CD4-positive, alpha-beta T cell treated with Interleukin-1 beta for 1 hour (primary cell): ENCODE data around the gene ZNF253.
A peak's percentile ranks its signal among the peaks of the same experiment; 100 is the strongest.
"Not testable (repeated sequence)": the region's sequence is repeated elsewhere in the genome, so short reads cannot be mapped to it uniquely, and the experiment has no call there.

ENCODE experiments used
- DNase-seq, 2 donors: peaks; one replicate each; pipeline ENCODE4 v3.0.0-alpha.2; 2020 to 2022

Gene ZNF253

DNA sequence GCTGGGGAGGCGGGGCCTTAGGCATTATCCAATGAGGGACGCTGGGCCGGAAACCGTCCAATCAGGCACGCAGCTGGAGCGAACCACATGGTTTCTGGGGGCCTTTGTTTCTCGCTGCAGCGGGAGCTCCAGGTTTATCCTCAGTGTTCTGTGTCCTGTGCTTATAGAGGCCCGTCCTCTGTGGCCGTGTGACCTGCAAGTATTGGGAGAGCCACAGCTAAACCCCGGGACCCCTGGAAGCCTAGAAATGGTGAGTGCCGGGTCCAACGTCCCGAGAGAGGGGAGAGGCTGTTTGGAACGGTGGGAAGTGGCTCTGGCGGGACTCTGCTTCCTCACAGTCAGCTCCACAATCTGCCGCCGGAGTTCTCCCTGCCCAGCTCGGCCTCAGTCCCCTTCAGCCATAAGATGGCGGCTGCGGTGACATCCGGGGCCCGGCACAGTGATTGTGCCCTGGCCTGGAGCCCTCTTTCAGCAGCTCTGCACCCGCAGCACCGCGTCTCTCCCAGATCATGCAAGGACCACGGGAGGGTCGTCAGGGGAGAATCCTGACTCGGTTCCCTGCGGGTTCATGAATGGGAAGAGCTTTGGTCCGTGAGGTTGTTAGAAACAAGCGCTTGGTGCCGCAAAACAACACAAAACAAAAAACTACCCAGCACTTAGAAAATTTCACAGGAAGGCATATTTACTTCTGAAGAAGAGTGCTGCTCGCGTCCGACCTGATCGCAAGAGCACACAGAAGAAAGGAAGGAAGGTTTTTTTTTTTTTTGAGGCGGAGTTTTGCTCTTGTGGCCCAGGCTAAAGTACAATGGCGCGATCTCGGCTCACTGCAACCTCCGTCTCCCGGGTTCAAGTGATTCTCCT is at the start of gene ZNF253:
ZNF253 (plus strand) TSS at position 133 of the 861 bp plus-strand sequence; CDS start at position 248, 115 bp downstream.
- DNase-seq, result peak; percentile 93 to 94

DNA sequence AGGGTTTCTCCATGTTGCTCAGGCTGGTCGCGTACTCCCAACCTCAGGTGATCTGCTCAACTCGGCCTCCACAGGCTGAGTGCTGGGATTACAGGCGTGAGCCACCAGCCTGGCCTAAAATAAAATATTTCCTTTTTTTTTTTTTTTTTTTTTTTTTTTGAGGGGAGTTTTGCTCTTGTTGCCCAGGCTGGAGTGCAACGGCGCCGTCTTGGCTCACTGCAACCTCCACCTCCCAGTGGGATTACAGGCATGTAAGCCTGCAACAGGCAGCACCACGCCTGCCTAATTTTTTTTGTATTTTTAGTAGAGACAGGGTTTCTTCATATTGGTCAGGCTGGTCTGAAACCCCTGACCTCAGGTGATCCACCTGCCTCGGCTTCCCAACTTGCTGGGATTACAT is 49.0 kb upstream of the ZNF253 start:
- no peak for DNase-seq

DNA sequence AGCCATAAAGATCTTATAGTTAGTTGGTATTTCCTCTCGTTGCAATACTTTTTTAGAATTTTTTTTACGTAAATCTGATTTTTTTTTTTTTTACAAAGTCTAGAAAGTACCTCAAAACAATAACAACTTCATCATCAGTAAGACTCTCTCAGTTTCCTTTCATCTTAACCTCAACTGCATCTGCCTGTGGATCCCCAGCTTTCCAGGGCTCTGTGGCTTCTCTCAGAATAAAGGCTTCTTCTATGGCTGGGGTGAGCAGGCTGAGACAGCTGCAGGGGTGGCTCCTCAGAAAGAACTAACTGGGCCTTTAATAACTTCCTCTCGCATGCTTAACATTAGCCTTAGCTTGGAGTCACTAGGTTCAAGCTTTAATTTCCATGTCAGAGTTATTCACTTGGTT is 48.3 kb upstream of the ZNF253 start:
- peak; percentile 72 to 74 for DNase-seq

DNA sequence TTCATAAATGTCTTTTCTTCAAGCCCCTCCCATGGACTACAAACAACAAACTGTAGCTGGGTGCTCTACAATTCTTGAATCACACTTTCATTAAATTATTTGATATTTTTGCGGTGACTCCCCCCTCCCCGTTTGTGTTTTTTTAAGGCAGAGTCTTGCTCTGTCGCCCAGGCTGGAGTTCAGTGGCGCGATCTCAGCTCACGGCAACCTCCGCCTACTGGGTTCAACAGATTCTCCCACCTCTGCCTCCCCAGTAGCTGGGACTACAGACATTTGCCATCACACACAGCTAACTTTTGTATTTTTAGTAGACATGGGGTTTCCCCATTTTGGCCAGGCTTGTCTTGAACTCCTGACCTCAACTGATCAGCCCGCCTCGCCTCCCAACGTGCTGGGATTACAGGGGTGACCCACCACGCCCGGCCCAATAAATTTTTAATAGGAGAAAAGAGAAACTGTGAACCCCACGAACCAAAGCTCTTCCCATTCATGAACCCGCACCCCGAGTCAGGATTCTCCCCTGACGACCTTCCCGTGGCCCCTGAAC is 44.8 kb upstream of the ZNF253 start:
- peak; percentile 42 to 53 for DNase-seq

DNA sequence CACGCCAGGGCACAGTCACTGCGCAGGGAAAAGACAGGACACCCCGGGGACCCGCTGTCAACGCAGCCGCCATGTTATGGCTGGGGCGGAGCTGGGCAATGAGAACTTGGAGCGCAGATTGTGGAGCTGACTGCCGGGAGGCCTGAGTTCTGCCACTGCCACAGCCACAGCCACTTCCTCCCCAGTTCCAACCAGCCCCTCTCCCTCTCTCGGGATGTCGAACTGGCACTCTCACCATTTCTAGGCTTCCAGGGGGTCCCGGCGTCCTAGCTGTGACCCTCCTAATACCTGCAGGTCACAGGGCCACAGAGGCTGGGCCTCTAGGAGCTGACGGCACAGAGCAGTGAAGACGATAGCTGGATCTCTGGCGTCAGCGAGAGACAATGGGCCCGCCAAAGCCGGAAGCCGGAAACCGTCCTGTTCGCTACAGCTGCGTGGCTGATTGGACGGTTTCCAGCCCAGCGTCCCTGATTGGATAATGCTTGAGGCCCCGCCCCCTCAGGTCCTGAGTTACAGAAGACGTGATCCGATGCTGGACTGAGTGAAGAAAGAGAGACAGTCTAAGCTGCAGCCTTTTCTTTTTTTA is 44.2 kb upstream of the ZNF253 start, which contains the start of gene ZNF506:
ZNF506 (minus strand) TSS at position 385 of the 586 bp plus-strand sequence; CDS start at position 238, 147 bp downstream.
- peak; percentile 97 for DNase-seq

DNA sequence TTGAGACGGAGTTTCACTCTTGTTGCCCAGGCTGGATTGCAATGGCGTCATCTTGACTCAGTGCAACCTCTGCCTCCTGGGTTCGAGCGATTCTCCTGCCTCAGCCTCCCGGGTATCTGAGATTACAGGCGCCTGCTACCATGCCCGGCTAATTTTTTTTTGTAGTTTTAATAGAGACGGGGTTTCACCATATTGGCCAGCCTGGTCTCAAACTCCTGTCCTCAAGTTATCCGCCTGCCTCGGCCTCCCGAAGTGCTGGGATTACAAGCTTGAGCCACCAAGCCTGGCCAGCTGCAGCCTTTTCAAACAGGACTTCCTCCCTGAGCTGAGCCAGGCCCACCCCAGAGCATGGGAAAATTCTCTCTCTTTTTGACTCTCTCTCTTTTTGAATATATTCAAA is 43.7 kb upstream of the ZNF253 start:
- DNase-seq, result not testable (repeated sequence)

DNA sequence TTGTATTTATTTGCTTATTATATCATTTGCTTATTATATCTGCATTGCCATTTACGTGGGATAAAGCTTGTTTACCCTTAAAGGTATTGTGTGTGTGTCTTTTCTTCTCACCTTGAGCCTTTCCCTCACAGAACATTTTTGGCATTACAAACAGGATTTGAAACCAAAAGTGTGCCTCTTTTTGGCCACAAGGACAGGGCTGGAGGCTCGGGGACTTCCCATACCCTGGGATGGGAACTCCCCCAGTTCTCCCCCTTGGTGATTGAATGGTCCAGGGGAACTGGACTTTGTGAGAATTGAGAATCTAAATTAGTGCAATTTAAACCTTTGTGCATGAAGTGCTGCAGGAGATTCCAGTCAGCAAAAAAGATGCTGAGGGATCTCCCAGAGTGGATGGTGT is 41.8 kb upstream of the ZNF253 start:
- DNase-seq, result no peak

DNA sequence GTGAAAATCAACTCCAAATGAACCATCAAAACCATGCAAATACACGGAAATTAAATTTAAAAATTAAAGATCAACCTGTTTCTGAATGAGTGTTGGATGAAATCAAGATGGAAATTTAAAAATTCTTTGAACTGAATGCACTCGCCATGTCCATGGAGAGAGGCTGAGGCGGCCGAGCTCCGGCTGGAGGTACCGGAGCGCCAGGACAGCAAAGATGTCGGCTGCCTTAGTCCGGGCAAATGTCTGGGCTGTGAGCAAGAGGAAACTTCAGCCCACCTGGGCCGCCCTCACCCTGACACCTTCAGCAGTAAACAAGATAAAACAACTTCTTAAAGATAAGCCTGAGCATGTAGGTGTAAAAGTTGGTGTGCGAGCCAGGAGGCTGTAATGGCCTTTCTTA is 38.8 kb upstream of the ZNF253 start:
- DNase-seq, result no peak

DNA sequence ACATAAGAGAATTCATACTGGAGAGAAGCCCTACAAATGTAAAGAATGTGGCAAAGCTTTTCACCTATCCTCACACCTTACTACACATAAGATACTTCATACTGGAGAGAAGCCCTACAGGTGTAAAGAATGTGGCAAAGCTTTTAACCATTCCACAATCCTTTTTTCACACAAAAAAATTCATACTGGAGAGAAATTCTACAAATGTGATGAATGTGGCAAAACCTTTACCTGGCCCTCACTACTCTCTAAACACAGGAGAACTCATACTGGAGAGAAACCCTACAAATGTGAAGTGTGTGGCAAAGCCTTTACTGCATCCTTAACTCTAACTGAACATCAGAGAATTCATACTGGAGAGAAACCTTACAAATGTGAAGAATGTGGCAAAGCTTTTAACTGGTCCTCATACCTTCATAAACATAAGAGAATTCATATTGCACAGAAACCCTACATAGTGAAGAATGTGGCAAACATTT is 30.1 kb upstream of the ZNF253 start:
- DNase-seq, result no peak

DNA sequence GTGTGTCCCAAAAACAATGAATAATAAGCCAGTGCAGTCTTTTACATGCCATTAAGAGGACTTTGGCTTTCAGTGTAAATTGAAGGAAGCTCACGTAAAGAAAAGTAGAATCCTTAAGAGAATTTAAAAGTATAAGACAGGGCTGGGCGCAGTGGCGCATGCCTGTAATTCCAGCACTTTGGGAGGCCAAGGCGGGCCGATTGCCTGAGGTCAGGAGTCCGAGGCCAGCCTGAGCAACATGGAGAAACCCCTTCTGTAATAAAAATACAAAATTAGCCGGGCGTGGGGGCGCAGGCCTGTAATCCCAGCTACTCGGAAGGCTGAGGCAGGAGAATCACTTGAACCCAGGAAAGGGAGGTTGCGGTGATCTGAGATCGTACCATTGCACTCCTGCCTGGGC is 17.9 kb upstream of the ZNF253 start:
- DNase-seq, result no peak

DNA sequence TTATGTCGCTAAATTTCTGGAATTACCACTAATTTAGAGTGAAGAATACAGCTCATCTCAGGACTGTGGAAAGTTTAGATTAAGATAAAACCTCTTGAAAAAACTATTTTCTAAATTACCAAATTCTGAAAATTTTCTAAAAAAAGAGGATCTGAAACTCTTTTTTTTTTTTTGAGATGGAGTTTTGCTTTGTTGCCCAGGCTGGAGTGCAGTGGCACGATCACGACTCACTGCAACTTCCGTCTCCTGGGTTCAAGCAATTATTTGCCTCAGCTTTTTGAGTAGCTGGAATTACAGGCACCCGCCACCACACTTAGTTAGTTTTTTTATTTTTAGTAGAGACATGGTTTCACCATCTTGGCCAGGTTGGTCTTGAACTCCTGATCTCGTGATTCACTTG is 16.6 kb upstream of the ZNF253 start:
- no peak for DNase-seq

DNA sequence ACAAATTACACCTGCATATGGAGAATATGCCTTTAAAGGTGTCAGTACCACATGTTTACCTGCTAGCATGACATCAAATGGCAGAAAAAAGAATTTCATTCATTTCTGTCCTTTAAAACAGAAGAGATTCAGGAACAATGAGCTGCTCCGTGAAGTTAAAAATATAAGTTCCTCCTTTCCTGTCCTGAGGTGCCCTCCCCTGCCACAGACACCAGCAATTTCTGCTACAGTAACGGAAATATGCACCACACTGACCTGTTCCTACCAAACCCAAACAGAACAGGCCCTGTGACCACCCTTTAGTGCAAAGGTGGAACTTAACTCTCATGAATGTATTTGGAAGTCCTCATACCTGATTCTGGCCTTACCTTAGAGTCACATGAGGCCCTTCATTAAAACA is 13.9 kb upstream of the ZNF253 start:
- not testable (repeated sequence) for DNase-seq

DNA sequence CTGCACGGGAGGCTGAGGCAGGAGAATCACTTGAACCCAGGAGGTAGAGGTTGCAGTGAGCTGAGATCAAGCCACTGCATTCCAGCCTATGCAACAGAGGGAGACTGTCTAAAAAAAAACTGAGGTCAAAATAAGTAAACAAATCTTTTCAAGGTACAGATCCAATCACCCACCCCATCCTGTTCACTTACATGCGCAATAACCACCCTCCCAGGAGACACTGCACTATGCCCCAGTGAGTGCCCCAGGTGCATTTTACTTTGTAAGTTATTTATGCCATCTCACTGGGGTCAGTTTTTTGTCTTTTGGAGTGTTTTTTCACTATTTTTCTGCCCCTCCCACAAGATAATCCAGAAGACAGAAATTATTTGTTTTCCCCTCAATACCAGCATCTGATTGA is 6.9 kb upstream of the ZNF253 start:
- no peak for DNase-seq

DNA sequence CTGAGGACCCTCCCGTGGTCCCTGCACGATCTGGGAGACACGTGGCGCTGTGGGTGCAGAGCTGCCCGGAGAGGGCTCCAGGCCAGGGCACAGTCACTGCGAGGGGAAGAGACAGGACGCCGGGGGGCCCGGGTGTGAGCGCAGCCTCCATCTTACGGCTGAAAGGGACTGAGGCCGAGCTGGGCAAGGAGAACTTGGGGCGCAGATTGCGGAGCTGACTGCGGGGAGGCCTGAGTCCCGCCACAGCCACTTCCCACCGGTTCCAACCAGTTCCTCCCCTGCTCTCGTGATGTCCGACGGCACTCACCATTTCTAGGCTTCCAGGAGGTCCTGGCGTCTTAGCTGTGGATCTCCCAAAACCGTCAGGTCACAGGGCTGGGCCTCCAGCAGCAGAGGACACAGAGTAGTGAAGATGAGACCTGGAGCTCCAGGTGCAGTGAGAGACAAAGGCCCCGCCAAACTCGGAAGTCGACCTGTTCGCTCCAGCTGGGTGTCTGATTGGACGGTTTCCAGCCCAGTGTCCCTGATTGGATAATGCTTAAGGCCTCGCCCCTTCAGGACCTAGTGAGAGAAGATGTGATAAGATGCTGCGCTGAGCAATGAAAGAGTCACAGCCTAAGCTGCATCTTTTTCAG is 4.8 kb upstream of the ZNF253 start:
- peak; percentile 65 to 80 for DNase-seq

DNA sequence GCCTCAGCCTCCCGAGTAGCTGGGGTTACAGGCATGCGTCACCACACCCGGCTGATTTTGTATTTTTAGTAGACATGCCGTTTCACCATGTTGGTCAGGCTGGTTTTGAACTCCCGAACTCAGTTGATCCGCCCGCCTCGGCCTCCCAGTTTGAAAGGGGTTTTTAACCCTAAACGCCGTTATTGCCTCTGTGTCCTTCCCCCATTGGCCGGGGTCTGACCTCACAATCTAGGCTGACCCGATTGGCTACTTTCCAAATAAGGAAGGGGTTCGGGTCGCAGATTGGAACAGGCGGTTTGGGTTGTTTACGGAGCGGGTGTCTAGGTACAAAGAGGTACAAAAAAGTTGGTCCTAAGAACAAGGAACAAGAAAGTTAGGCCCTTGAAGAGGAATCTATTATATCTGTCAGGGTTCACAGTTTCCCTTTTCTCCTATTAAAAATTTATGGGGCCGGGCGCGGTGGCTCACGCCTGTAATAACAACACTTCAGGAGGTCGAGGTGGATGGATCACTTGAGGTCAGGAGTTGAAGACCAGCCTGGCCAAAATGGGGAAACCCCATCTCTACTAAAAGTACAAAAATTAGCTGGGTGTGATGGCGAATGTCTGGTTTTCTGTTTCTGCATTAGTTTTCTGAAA is 1.0 kb downstream of the ZNF253 start:
- peak; percentile 71 to 76 for DNase-seq

DNA sequence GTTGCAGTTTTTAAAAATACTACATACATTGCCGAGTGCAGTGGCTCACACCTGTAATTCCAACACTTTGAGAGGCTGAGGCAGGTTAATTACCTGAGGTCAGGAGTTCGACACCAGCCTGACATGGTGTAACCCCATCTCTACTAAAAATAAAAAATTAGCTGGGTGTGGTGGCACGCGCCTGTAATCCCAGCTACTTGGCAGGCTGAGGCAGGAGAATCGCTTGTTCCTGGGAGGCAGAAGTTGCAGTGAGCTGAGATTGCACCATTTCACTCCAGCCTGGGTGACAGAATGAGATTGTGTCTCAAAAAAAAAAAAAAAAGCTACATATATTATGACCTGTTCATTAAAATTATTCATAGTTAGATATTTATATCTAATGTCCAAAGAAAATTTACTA is 4.4 kb downstream of the ZNF253 start:
- not testable (repeated sequence) for DNase-seq

DNA sequence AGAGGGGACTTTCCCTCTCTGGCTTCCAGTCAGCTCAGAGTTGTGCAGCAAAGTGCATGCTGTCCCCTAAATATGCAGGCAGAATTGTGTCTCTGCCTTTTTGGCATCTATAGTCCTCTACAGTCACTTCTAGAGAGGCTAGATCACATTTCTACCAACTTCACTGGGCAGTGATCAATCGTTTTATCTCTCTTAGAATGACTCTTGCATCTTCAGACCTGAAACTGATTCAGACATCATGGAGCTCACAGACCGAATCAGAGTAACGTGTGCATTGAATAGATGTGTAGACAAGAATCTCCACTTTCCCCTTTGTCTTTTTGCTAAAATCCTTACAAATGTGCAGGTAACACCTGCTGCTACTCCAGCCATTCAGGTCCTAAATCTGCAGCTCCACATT is 6.2 kb downstream of the ZNF253 start:
- DNase-seq, result no peak

DNA sequence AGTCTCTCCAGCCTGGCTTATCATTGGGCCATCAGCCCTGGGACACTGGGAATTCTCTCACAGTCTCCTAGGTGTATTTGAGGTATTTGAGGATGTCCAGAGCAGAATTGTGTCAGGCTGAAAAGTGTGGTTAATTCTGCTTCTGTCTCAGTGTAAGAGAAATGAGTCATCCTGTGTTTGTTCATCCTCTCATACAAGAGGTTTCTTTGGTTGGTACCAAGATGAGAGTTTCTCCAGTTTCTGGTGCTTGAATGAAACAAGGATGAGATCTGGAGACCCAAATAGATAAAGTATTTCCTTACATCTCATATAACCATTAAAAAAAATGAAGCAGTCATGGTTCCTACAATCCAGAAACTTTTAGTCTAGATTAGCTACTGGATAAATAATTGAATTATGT is 7.7 kb downstream of the ZNF253 start:
- no peak for DNase-seq

DNA sequence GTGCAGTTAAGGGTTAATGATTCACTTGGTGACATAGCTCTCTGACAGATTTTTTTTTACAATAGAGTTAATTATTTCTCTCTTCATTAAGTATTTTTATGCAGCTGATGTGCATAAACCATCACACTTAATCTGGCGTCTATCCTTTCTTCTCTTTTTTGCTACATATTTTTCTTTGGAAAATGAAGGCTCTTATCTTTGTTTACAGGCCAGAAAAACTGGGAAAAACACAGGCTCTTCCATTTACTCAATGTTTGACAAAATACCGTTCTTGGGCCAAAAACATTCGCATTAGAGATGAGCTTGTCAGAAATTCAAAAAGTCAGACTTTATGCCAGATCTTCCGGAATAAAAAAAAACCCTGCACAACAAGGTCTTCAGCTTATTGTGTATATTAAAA is 12.0 kb downstream of the ZNF253 start:
- DNase-seq, result no peak

DNA sequence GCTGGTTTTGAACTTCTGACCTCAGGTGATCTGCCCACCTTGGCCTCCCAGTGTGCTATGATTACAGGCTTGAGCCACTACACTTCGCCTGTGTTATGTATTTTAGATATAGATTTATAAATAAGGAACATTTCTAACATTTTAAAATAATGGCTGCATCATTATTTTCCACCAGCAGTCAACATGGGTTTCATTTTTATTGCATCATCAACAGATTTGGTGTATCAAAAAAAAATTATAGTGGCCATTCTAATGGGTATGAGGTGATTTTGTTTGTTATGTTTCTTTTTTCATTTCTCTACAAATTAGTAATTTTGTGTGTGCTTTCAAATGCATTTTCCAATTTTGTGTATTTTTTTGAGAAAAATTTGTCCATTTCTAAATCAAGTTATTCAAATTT is 18.9 kb downstream of the ZNF253 start:
- no peak for DNase-seq

DNA sequence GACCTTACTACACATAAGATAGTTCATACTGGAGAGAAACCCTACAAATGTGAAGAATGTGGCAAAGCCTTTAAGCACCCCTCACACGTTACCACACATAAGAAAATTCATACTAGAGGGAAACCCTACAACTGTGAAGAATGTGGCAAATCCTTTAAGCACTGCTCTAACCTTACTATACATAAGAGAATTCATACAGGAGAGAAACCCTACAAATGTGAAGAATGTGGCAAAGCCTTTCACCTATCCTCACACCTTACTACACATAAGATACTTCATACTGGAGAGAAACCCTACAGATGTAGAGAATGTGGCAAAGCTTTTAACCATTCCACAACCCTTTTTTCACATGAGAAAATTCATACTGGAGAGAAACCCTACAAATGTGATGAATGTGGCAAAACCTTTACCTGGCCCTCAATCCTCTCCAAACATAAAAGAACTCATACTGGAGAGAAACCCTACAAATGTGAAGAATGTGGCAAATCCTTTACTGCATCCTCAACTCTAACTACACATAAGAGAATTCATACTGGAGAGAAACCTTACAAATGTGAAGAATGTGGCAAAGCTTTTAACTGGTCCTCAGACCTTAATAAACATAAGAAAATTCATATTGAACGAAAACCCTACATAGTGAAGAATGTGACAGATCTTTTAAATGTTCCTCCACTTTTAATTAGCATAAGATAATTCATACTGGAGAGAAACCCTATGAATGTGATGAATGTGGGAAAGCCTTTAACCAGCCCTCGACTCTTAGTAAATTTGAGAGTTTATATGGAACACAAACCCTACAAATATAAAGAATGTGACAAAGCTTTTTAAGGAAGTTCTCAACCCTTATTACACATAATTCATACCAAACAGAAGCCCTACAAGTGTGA is 26.6 kb downstream of the ZNF253 start:
- DNase-seq, result not testable (repeated sequence)
